Activated naive CD4-positive, alpha-beta T cell treated with anti-CD3 and anti-CD28 coated beads, Interleukin-2, amount 10 ng/mL, durations not matched to agents 7 days and 5 days (primary cell): ENCODE results near the gene SLC25A42.
A peak's percentile ranks its signal among the peaks of the same experiment; 100 is the strongest.
"Not testable (repeated sequence)": the region's sequence is repeated elsewhere in the genome, so short reads cannot be mapped to it uniquely, and the experiment has no call there.

Experiments
- CTCF ChIA-PET: fragments of 350-600 bp; sonication (Branson Sonifier 250); formaldehyde crosslinking; loops from one replicate; lab custom pipeline; 2021; ENCODE audit warnings: antibody characterized with exemption; lab: Charles Lee
- DNase-seq: peaks from one replicate; pipeline ENCODE4 v3.0.0-alpha.2; 2020
- H3K27ac Mint-ChIP-seq: one replicate; pipeline ENCODE4 v1.8.0; 2021; ENCODE audit warnings: mild to moderate bottlenecking, moderate library complexity, mixed read lengths
- H3K27me3 Mint-ChIP-seq: one replicate; pipeline ENCODE4 v1.8.0; 2021; ENCODE audit warnings: mild to moderate bottlenecking, mixed read lengths
- H3K36me3 Mint-ChIP-seq: one replicate; pipeline ENCODE4 v1.8.0; 2021; ENCODE audit warnings: mixed read lengths
- H3K4me1 Mint-ChIP-seq: one replicate; pipeline ENCODE4 v1.8.0; 2021; ENCODE audit warnings: mixed read lengths
- H3K4me3 Mint-ChIP-seq: one replicate; pipeline ENCODE4 v1.8.0; 2021; ENCODE audit warnings: mild to moderate bottlenecking, moderate library complexity, mixed read lengths
- H3K9me3 Mint-ChIP-seq: one replicate; pipeline ENCODE4 v1.8.0; 2021; ENCODE audit warnings: mixed read lengths

The SLC25A42 gene

DNA sequence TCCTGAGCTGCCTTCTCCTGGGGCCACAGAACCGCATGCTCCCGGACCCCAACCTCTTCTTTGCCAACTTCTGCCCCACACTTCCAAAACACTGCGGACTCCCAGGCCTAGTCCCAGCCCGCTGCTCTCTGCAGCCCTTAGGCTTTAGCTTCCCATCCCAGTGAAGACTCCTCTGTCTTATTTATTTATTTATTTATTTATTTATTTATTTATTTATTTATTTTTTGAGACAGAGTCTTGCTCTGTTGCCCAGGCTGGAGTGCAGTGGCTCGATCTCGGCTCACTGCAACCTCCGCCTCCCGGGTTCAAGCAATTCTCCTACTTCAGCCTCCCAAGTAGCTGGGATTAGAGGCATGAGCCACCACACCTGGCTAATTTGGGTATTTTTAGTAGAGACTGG is 84.7 kb downstream of the SLC25A42 start:
- not testable (repeated sequence) for H3K9me3 Mint-ChIP-seq, H3K27ac Mint-ChIP-seq, DNase-seq, H3K27me3 Mint-ChIP-seq, H3K36me3 Mint-ChIP-seq, H3K4me1 Mint-ChIP-seq, H3K4me3 Mint-ChIP-seq
- CTCF ChIA-PET: interaction anchor here (1.2 to 5.1 kb wide), 3 partner anchors 21 to 76 kb away, joined by 4 to 44 read pairs (median 9); no protein-coding TSS in a partner anchor

- no peaks in the 10 kb centered on the region for H3K4me1 Mint-ChIP-seq
- peaks cover 5% of the 10 kb centered on the region for H3K36me3 Mint-ChIP-seq
- H3K9me3 Mint-ChIP-seq: no peaks in the 10 kb centered on the region
- DNase-seq: no peak
- CTCF ChIA-PET: interaction anchor here (0.7 to 5.1 kb wide), 2 partner anchors 26 to 98 kb away, joined by 3 to 44 read pairs; no protein-coding TSS in a partner anchor
- no peak overlapping the region for H3K4me3 Mint-ChIP-seq
- no peak overlapping the region for H3K27ac Mint-ChIP-seq
- no peaks in the 10 kb centered on the region for H3K27me3 Mint-ChIP-seq
Measured at GRCh38 chr19:19149435-19149834, 85.6 kb downstream of the SLC25A42 start.

DNA sequence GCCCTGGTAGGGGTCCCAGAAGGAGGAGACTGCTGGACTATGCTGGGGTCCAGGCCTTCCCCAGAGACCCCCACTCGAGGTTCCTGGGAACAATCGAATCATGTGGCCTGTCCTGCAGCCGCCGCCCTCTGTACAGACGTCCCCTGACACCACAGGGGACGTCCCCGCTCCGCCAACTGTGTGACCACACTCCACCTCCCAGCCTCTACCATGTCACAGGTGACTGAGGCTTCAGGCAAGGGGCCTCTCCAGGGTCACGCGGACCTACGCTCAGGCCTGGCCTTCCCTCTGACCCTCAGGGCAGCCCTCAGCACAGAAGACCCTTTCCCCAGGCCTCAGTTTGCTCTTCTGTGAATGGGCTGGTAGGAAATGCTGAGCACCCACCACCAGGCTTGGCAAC is 87.6 kb downstream of the SLC25A42 start:
- no peak for DNase-seq
- Mint-ChIP-seq H3K9me3 (no peaks in the 10 kb centered on the region), H3K4me1 (no peaks in the 10 kb centered on the region), H3K27ac (no peak overlapping the region), H3K36me3 (peaks cover 11% of the 10 kb centered on the region), H3K27me3 (no peaks in the 10 kb centered on the region), H3K4me3 (no peak overlapping the region)
- CTCF ChIA-PET: no interaction called here

GRCh38 chr19:19152668-19153384 is 89.0 kb downstream of the SLC25A42 start:
- Mint-ChIP-seq H3K27ac (peak overlapping the region; percentile 37), H3K4me1 (no peaks in the 10 kb centered on the region), H3K36me3 (peaks cover 8% of the 10 kb centered on the region), H3K27me3 (no peaks in the 10 kb centered on the region), H3K9me3 (no peaks in the 10 kb centered on the region), H3K4me3 (no peak overlapping the region)
- DNase-seq: no peak
- CTCF ChIA-PET: no interaction called here

DNA sequence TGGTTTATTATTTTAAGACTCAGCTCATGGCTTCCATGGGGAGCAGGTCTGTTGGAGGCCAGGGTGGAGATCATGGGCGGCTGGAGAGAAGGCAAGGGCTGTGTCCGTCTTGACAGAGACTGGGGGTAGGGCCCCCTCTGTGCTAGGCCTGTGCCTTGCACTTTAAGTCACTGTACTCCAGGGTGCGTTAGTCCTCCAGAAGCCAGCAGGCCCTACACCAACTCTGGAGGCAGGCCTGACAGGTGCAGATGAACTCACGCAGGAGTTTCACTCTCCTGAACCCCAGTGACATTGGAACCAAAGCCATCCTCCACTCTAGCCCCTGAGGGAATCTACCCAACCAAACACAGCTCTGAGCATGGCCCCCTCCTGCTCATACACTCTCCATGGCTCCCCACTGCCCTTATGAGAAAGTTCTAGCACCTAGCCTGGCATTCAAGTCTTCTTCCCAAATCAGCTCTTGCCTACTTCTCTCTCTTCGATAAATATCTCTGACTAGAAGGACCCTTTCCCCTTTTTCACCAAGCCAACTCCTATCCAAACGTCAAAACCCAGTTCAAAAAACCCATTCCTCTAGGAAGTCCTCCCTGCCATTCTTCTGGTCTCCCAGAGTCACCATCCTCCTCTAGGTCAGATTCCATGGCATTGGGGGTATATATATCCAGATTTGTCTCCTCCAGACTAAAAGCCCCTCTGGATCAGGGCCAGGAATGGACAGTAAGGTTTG is 91.1 kb downstream of the SLC25A42 start:
- CTCF ChIA-PET: interaction anchor here (1.2 kb wide), 1 partner anchor 9 kb away, joined by 4 read pairs; no protein-coding TSS in a partner anchor
- H3K27ac Mint-ChIP-seq: no peak overlapping the region
- H3K27me3 Mint-ChIP-seq: no peaks in the 10 kb centered on the region
- peaks cover 6% of the 10 kb centered on the region for H3K36me3 Mint-ChIP-seq
- H3K4me1 Mint-ChIP-seq: no peaks in the 10 kb centered on the region
- no peak overlapping the region for H3K4me3 Mint-ChIP-seq
- no peak for DNase-seq
- H3K9me3 Mint-ChIP-seq: no peaks in the 10 kb centered on the region

- CTCF ChIA-PET: interaction anchor here (1.3 to 4.2 kb wide), 3 partner anchors 9 to 19 kb away, joined by 4 to 21 read pairs (median 5); no protein-coding TSS in a partner anchor
- no peak for DNase-seq
- no peaks in the 10 kb centered on the region for H3K4me1 Mint-ChIP-seq
- H3K4me3 Mint-ChIP-seq: no peak overlapping the region
- H3K27me3 Mint-ChIP-seq: no peaks in the 10 kb centered on the region
- H3K27ac Mint-ChIP-seq: peak overlapping the region; percentile 16
- no peaks in the 10 kb centered on the region for H3K9me3 Mint-ChIP-seq
- H3K36me3 Mint-ChIP-seq: peaks cover 6% of the 10 kb centered on the region
Measured at GRCh38 chr19:19155495-19156219, 91.9 kb downstream of the SLC25A42 start.

DNA sequence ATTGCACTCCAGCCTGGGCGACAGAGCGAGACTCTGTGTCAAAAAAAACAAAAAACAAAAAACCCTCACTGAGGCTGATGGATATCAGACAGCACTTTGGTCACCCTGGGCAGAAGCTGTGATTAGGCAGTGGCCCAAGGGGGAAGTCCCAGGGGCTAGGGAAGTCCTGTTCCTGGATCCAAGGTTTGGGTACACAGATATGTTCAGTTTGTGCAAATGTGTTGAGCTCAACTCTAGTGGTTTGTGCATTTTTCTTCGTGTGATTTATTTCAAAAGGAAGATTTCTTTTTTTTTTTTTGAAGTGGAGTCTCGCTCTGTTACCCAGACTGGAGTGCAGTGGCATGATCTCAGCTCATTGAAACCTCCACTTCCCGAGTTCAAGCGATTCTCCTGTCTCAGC is 94.0 kb downstream of the SLC25A42 start:
- H3K27me3 Mint-ChIP-seq: no peaks in the 10 kb centered on the region
- no peak overlapping the region for H3K27ac Mint-ChIP-seq
- H3K36me3 Mint-ChIP-seq: peaks cover 6% of the 10 kb centered on the region
- no peaks in the 10 kb centered on the region for H3K9me3 Mint-ChIP-seq
- H3K4me1 Mint-ChIP-seq: no peaks in the 10 kb centered on the region
- DNase-seq: no peak
- H3K4me3 Mint-ChIP-seq: no peak overlapping the region
- CTCF ChIA-PET: interaction anchor here (4.2 kb wide), 1 partner anchor 17 kb away, joined by 21 read pairs; no protein-coding TSS in a partner anchor

DNA sequence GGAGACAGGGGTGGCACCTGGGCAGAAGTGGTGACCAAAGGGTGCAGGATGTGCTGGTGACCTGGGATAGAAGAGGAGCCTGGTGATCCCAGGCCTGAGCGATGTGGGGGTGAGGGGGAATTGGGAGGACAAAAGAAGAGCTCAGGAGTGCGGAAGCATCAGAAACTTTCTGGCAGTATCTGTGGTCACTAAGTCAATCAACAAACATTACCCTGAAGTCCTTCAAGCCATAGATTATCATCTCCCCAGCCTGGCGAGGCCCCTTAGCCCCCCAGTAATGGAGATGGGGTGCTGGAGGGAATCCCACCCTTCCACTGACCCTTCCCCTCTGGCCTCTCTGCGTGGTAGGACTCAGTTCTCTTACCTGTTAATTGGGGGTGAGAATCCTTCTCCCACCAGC is 95.7 kb downstream of the SLC25A42 start:
- CTCF ChIA-PET: interaction anchor here (4.2 kb wide), 1 partner anchor 15 kb away, joined by 21 read pairs; no protein-coding TSS in a partner anchor

DNA sequence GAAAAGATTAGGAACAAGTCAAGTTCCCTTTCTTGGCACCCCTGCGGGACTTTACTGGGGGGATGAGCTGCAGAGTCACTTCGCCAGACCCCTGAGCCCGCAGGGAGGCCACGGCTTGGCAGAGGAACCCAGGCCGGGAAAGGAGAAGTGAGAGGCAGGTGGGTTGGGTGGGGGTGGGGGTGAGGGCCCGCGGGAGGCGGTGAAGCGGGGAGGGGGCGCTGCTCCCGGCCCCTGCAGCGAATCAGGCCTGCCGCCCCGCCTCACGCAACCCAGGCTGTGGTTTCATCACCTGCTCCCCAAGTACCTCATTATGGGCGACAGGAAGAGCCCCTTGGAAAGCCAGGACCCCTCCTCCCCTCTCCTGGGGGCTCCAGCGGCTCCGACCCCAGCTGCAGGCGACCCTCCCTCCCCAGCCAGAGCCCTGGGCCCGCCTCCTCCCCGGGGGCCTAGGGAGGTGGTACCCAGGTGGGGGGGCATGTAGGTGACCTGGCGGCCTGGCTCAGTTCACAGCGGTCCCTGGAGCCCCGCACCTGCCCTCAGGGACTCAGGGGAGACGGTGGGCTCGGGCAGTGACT is 96.8 kb downstream of the SLC25A42 start:
- peaks cover 2% of the 10 kb centered on the region for H3K36me3 Mint-ChIP-seq
- H3K27me3 Mint-ChIP-seq: no peaks in the 10 kb centered on the region
- CTCF ChIA-PET: interaction anchor here (1.1 kb wide), 1 partner anchor 14 kb away, joined by 3 read pairs; no protein-coding TSS in a partner anchor
- H3K4me3 Mint-ChIP-seq: no peak overlapping the region
- no peak overlapping the region for H3K27ac Mint-ChIP-seq
- no peaks in the 10 kb centered on the region for H3K9me3 Mint-ChIP-seq
- no peak for DNase-seq
- H3K4me1 Mint-ChIP-seq: no peaks in the 10 kb centered on the region

More for the DNA sequence above, 95.7 kb downstream of the SLC25A42 start:
- Mint-ChIP-seq H3K27me3 (no peaks in the 10 kb centered on the region), H3K27ac (no peak overlapping the region), H3K9me3 (no peaks in the 10 kb centered on the region), H3K4me3 (no peak overlapping the region), H3K4me1 (no peaks in the 10 kb centered on the region), H3K36me3 (peaks cover 6% of the 10 kb centered on the region)
- DNase-seq: no peak

DNA sequence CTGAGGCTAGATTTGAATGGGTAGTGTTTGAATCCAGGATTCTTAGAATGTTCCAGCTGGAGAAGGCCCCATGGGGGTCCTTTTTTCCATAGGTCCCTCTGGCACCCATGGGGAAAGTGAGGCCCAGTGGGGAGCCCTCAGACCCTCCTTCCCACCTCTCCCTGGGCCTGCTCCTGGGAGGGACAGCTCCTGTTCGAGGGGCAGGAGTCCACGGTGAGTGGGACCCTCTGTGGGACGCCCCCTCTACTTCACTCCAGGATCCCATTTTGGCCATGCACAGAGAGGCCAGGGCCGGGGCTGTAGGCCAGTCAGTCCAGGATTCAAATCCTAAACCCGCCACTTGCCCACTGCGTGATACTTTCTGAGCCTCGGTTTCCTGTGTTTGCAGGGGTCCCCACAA is 98.7 kb downstream of the SLC25A42 start:
- no peaks in the 10 kb centered on the region for H3K4me1 Mint-ChIP-seq
- CTCF ChIA-PET: no interaction called here

More for the DNA sequence above, 98.7 kb downstream of the SLC25A42 start:
- Mint-ChIP-seq H3K4me3 (no peak overlapping the region), H3K9me3 (no peaks in the 10 kb centered on the region), H3K27me3 (no peaks in the 10 kb centered on the region), H3K36me3 (no peaks in the 10 kb centered on the region), H3K27ac (no peak overlapping the region)
- DNase-seq: no peak
